ENCODE measurements around the gene NKX2-3. TPM values are rescaled to one million over a fixed set of nuclear protein-coding genes. Genes with fewer than 3 reads are reported as not detected.

Gene NKX2-3
- total RNA-seq, 2 experiments from 2014 or later: not detected

- H3K4me1 Mint-ChIP-seq: peaks cover 32% of the 10 kb centered on the region
- CTCF ChIA-PET: interaction anchor here (0.7 kb wide), 1 partner anchor 19 kb away, joined by 5 read pairs; no protein-coding TSS in a partner anchor
- ATAC-seq (no peak), DNase-seq (no peak)
- no peak overlapping the region for H3K4me3 Mint-ChIP-seq
- H3K27me3 Mint-ChIP-seq: peaks cover 93% of the 10 kb centered on the region
- H3K27ac Mint-ChIP-seq: no peak overlapping the region
- H3K36me3 Mint-ChIP-seq: peaks cover 3% of the 10 kb centered on the region
- no peaks in the 10 kb centered on the region for H3K9me3 Mint-ChIP-seq (ENCODE audit: low read depth)
Observed at GRCh38 chr10:99530108-99531025, 2.4 kb upstream of the NKX2-3 start.

GRCh38 chr10:99531026-99531695, 1.6 kb upstream of the NKX2-3 start:
- no peak for ATAC-seq
- Mint-ChIP-seq H3K27ac (no peak overlapping the region), H3K9me3 (ENCODE audit: low read depth) (no peaks in the 10 kb centered on the region), H3K4me1 (peaks cover 36% of the 10 kb centered on the region), H3K27me3 (peaks cover 93% of the 10 kb centered on the region), H3K36me3 (peaks cover 3% of the 10 kb centered on the region), H3K4me3 (no peak overlapping the region)
- CTCF ChIA-PET: no interaction called here
- DNase-seq: no peak

- no peaks in the 10 kb centered on the region for H3K9me3 Mint-ChIP-seq (ENCODE audit: low read depth)
- peaks cover 94% of the 10 kb centered on the region for H3K27me3 Mint-ChIP-seq
- CTCF ChIA-PET: interaction anchor here (0.8 to 1.5 kb wide), 2 partner anchors 10 kb away, joined by 3 to 4 read pairs; no protein-coding TSS in a partner anchor
- no peak overlapping the region for H3K4me3 Mint-ChIP-seq
- H3K27ac Mint-ChIP-seq: no peak overlapping the region
- H3K36me3 Mint-ChIP-seq: peaks cover 3% of the 10 kb centered on the region
- DNase-seq (no peak), ATAC-seq (no peak)
- peaks cover 42% of the 10 kb centered on the region for H3K4me1 Mint-ChIP-seq
Observed at GRCh38 chr10:99531696-99532593, 797 bp upstream of the NKX2-3 start.

- H3K9me3 Mint-ChIP-seq (ENCODE audit: low read depth): no peaks in the 10 kb centered on the region
- peaks cover 3% of the 10 kb centered on the region for H3K36me3 Mint-ChIP-seq
- ATAC-seq: no peak
- H3K27me3 Mint-ChIP-seq: peaks cover 93% of the 10 kb centered on the region
- peaks cover 38% of the 10 kb centered on the region for H3K4me1 Mint-ChIP-seq
- peak overlapping the region; percentile 8 for H3K4me3 Mint-ChIP-seq
- CTCF ChIA-PET: interaction anchor here (1.5 kb wide), 1 partner anchor 8 kb away, joined by 4 read pairs; no protein-coding TSS in a partner anchor
- H3K27ac Mint-ChIP-seq: peak overlapping the region; percentile 9
- no peak for DNase-seq
Observed at GRCh38 chr10:99533496-99534449, 1.0 kb downstream of the NKX2-3 start.

- Mint-ChIP-seq H3K4me1 (peaks cover 34% of the 10 kb centered on the region), H3K27me3 (peaks cover 93% of the 10 kb centered on the region), H3K36me3 (peaks cover 3% of the 10 kb centered on the region), H3K27ac (peak overlapping the region; percentile 9), H3K4me3 (peak overlapping the region; percentile 8), H3K9me3 (ENCODE audit: low read depth) (no peaks in the 10 kb centered on the region)
- no peak for ATAC-seq
- CTCF ChIA-PET: no interaction called here
- no peak for DNase-seq
Observed at GRCh38 chr10:99534450-99534938, 1.8 kb downstream of the NKX2-3 start.

GRCh38 chr10:99534939-99535763, 2.4 kb downstream of the NKX2-3 start:
- Mint-ChIP-seq H3K4me1 (peaks cover 33% of the 10 kb centered on the region), H3K9me3 (ENCODE audit: low read depth) (no peaks in the 10 kb centered on the region), H3K4me3 (peak overlapping the region; percentile 39), H3K27ac (no peak overlapping the region), H3K27me3 (peaks cover 92% of the 10 kb centered on the region), H3K36me3 (peaks cover 3% of the 10 kb centered on the region)
- ATAC-seq (peak; percentile 50), DNase-seq (no peak)
- CTCF ChIA-PET: no interaction called here

GRCh38 chr10:99535764-99536337, 3.1 kb downstream of the NKX2-3 start:
- no peak for DNase-seq
- CTCF ChIA-PET: no interaction called here
- Mint-ChIP-seq H3K36me3 (peaks cover 3% of the 10 kb centered on the region), H3K9me3 (ENCODE audit: low read depth) (no peaks in the 10 kb centered on the region), H3K27me3 (peaks cover 88% of the 10 kb centered on the region), H3K27ac (peak overlapping the region; percentile 15), H3K4me1 (peaks cover 31% of the 10 kb centered on the region), H3K4me3 (peak overlapping the region; percentile 9)
- no peak for ATAC-seq

- ATAC-seq (no peak), DNase-seq (no peak)
- CTCF ChIA-PET: no interaction called here
- Mint-ChIP-seq H3K36me3 (peaks cover 3% of the 10 kb centered on the region), H3K27me3 (peaks cover 89% of the 10 kb centered on the region), H3K27ac (no peak overlapping the region), H3K4me1 (peaks cover 28% of the 10 kb centered on the region), H3K9me3 (ENCODE audit: low read depth) (no peaks in the 10 kb centered on the region), H3K4me3 (peak overlapping the region; percentile 9)
Observed at GRCh38 chr10:99536338-99537085, 3.8 kb downstream of the NKX2-3 start.

GRCh38 chr10:99537086-99537988, 4.6 kb downstream of the NKX2-3 start:
- Mint-ChIP-seq H3K27me3 (peaks cover 85% of the 10 kb centered on the region), H3K36me3 (no peaks in the 10 kb centered on the region), H3K27ac (no peak overlapping the region), H3K9me3 (ENCODE audit: low read depth) (no peaks in the 10 kb centered on the region), H3K4me3 (no peak overlapping the region), H3K4me1 (peaks cover 25% of the 10 kb centered on the region)
- DNase-seq (no peak), ATAC-seq (no peak)
- CTCF ChIA-PET: interaction anchor here (1.0 kb wide), 1 partner anchor 15 kb away, joined by 3 read pairs; no protein-coding TSS in a partner anchor

Measured in activated CD8-positive, alpha-beta memory T cell treated with anti-CD3 and anti-CD28 coated beads, Interleukin-2, amount 10 ng/mL, durations not matched to agents 7 days and 5 days (primary cell).